Type B pancreatic cell (in vitro differentiated cells): ENCODE measurements around the gene SGK2. TPM values are rescaled to one million over a fixed set of nuclear protein-coding genes. Genes with fewer than 3 reads are reported as not detected.
"Not testable (repeated sequence)": the region's sequence is repeated elsewhere in the genome, so short reads cannot be mapped to it uniquely, and the experiment has no call there.

Source experiments
- DNase-seq: peaks from one replicate; pipeline ENCODE4 v3.0.0; 2021; ENCODE audit warnings: mixed read lengths; ENCODE audit not compliant: unreplicated experiment; ENCODE audit errors: extremely low spot score
- H3K27ac Mint-ChIP-seq: 2 replicates; pipeline ENCODE4 v1.8.0; 2021; ENCODE audit warnings: mild to moderate bottlenecking, mixed read lengths
- H3K27me3 Mint-ChIP-seq: 2 replicates; pipeline ENCODE4 v1.8.0; 2021; ENCODE audit warnings: mixed read lengths
- H3K36me3 Mint-ChIP-seq: 2 replicates; pipeline ENCODE4 v1.8.0; 2021; ENCODE audit warnings: mixed read lengths
- H3K4me1 Mint-ChIP-seq: one replicate; pipeline ENCODE4 v1.8.0; 2021; ENCODE audit warnings: mixed read lengths; ENCODE audit not compliant: unreplicated experiment
- H3K4me3 Mint-ChIP-seq: 2 replicates; pipeline ENCODE4 v1.8.0; 2021; ENCODE audit warnings: mild to moderate bottlenecking, mixed read lengths
- H3K9me3 Mint-ChIP-seq: 2 replicates; pipeline ENCODE4 v1.8.0; 2021; ENCODE audit warnings: mixed read lengths
- CTCF ChIP-seq: fragments of 200-600 bp; sonication (generic); conservative IDR thresholded peaks from 2 replicates; pipeline ENCODE4 v1.5.0; 2021; ENCODE audit warnings: antibody characterized with exemption, mild to moderate bottlenecking
- total RNA-seq: library from RNA; stranded (reverse); gene quantifications from 2 replicates; pipeline ENCODE4 v1.2.1, GENCODE V29; 2021; ENCODE audit warnings: low replicate concordance

SGK2 gene
- total RNA-seq, 1 donor from 2014 or later = 9.9 TPM

DNA sequence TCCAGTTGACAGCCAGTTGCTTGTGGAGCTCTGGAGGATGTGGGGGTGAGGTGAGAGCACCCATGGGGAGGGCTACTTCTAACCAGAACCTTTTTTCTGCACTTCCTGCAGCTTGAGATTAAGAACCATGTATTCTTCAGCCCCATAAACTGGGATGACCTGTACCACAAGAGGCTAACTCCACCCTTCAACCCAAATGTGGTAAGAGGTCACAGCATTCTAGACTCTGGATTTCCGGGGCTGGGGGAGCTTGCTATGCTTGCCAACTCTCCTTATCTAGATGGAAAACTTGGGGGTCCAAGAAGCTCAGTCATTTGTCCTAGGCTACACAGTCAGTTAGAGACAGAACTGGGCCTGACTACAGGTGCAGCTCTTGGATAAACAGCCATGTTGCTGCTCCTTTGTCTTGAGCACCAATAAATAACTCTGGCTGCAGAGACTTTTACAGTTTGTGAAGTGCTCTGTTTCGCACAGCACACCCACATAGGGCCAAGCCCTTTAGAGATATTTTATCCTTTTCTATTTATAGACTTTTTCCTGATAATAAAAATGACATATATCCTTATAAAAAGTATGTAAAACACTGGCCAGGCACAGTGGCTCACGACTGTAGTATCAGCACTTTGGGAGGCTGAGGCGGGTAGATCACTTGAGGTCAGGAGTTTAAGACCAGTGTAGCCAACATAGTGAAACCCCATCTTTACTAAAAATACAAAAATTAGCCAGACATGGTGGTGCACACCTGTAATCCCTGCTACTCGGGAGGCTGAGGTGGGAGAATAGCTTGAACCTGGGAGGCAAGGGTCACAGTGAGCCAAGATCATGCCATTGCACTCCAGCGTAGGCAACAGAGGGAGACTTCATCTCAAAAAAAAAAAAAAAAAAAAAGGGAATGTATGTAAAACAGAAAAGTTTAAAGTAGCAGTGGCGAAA lies 21.3 kb downstream of the SGK2 start:
- peaks cover 4% of the 10 kb centered on the region for H3K4me1 Mint-ChIP-seq
- no peaks in the 10 kb centered on the region for H3K27me3 Mint-ChIP-seq
- H3K4me3 Mint-ChIP-seq = no peak overlapping the region
- H3K36me3 Mint-ChIP-seq = no peaks in the 10 kb centered on the region
- no peaks in the 10 kb centered on the region for H3K9me3 Mint-ChIP-seq
- no peak overlapping the region for H3K27ac Mint-ChIP-seq
- no peak for DNase-seq
- no peak for TF ChIP-seq CTCF

GRCh38 chr20:43583133-43583864 lies 24.5 kb downstream of the SGK2 start:
- no peak overlapping the region for H3K4me3 Mint-ChIP-seq
- peaks cover 4% of the 10 kb centered on the region for H3K4me1 Mint-ChIP-seq
- no peaks in the 10 kb centered on the region for H3K36me3 Mint-ChIP-seq
- TF ChIP-seq CTCF = no peak
- no peak overlapping the region for H3K27ac Mint-ChIP-seq
- no peak for DNase-seq
- no peaks in the 10 kb centered on the region for H3K27me3 Mint-ChIP-seq
- no peaks in the 10 kb centered on the region for H3K9me3 Mint-ChIP-seq

DNA sequence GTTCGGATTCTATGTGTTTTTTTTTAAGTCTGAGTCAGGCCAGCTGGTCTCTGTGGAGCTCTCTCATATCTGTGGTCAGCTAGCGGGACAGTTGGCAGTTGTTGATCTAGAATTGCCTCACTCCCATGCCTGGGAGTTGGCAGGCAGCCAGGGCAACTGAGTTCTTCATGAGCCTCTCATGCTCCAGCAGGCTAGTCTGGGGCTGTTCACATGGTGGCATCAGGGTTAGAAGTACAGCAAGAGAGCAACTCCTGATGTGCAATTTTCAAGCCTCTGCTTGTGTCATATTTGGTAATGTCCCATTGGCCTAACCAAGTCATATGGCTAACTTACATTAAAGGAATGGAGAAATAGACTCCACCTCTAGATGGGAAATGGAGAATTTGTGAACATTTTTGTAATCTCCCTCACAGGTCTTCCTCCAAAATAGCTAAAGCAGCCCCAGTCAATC lies 25.2 kb downstream of the SGK2 start:
- Mint-ChIP-seq H3K27ac (peak overlapping the region; percentile 34), H3K27me3 (no peaks in the 10 kb centered on the region), H3K4me1 (peaks cover 4% of the 10 kb centered on the region), H3K9me3 (no peaks in the 10 kb centered on the region), H3K4me3 (no peak overlapping the region), H3K36me3 (no peaks in the 10 kb centered on the region)
- TF ChIP-seq CTCF = no peak
- no peak for DNase-seq

GRCh38 chr20:43584448-43585136 lies 25.8 kb downstream of the SGK2 start:
- Mint-ChIP-seq H3K27me3 (no peaks in the 10 kb centered on the region), H3K9me3 (no peaks in the 10 kb centered on the region), H3K4me1 (peaks cover 4% of the 10 kb centered on the region), H3K36me3 (no peaks in the 10 kb centered on the region), H3K27ac (no peak overlapping the region), H3K4me3 (no peak overlapping the region)
- TF ChIP-seq CTCF = no peak
- DNase-seq = no peak

GRCh38 chr20:43586641-43587040 lies 27.8 kb downstream of the SGK2 start:
- H3K36me3 Mint-ChIP-seq = no peaks in the 10 kb centered on the region
- DNase-seq = no peak
- no peaks in the 10 kb centered on the region for H3K9me3 Mint-ChIP-seq
- TF ChIP-seq CTCF = no peak
- H3K4me1 Mint-ChIP-seq = peaks cover 19% of the 10 kb centered on the region
- no peak overlapping the region for H3K27ac Mint-ChIP-seq
- no peak overlapping the region for H3K4me3 Mint-ChIP-seq
- no peaks in the 10 kb centered on the region for H3K27me3 Mint-ChIP-seq

DNA sequence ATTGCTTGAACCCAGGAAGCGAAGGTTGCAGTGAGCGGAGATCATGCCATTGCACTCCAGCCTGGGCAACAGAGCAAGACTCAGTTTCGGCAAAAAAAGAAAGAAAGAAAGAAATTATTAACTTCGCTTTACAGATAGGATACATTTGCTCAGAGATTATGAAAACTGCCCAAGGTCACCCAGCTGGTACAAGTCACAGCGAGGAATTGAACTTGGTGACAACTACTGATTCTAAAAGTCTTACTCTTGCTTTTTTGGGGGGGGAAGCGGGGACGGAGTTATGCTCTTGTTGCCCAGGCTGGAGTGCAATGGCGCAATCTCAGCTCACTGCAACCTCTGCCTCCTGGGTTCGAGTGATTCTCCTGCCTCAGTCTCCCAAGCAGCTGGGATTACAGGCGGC lies 29.7 kb downstream of the SGK2 start:
- not testable (repeated sequence) for DNase-seq, H3K9me3 Mint-ChIP-seq, H3K27ac Mint-ChIP-seq, H3K27me3 Mint-ChIP-seq, H3K4me3 Mint-ChIP-seq, H3K36me3 Mint-ChIP-seq
- H3K4me1 Mint-ChIP-seq = peaks cover 19% of the 10 kb centered on the region
